ENCODE data around the gene SEC62.
"Not testable (repeated sequence)": the region's sequence is repeated elsewhere in the genome, so short reads cannot be mapped to it uniquely, and the experiment has no call there.

The SEC62 gene

DNA sequence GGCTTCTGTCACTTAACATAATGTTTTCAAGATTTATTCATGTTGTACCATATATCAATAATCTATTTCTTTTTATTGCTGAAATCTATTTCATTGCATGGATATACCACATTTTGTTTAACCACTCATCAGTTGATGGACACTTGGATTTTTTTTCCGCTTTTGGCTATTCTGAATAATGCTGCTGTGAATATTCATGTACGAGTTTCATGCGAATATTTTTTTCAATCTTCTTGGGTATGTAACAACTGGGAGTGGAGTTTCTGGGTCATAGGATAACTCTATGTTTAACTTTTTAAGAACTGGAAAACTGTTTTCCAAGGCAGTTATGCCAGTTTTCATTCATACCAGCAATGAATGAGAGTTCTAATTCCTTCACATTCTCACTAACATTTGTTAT, 49.5 kb downstream of the SEC62 start:
- no peak for DNase-seq (ENCODE audit: low spot score)

DNA sequence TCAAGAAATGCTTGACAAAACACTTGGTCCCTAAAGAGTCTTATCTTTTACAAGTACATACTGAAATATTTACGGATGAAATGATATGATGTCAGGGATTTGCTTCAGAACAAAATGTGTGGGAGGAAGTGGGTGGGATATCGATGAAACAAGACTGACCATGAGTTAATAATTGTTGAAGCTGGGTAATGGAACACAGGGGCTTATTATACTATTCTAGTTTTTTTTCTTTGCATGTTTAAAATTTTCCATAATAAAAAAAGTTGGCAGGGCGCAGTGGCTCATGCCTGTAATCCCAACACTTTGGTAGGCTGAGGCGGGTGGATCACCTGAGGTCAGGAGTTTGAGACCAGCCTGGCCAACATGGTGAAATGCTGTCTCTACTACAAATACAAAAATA, 52.7 kb downstream of the SEC62 start:
- DNase-seq (ENCODE audit: low spot score), result not testable (repeated sequence)

DNA sequence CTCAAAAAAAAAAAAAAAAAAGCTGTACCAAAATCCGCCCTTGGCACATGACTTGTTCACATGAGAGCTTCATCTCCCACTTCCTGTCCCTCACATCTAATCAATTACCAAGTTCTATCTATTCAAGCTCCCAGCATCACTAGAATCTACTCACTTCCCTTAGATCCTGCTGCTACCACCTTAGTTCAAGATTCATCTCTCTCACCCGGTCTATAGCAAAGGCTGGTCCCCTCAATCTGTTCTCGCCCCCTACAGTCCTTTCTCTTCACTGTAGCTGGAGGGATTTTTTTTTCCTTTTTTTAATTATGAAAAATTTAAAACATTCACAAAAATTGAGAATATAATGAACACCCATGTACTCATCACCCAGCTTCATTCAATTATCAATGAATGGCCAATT, 54.5 kb downstream of the SEC62 start:
- DNase-seq (ENCODE audit: low spot score), result peak; percentile 31

DNA sequence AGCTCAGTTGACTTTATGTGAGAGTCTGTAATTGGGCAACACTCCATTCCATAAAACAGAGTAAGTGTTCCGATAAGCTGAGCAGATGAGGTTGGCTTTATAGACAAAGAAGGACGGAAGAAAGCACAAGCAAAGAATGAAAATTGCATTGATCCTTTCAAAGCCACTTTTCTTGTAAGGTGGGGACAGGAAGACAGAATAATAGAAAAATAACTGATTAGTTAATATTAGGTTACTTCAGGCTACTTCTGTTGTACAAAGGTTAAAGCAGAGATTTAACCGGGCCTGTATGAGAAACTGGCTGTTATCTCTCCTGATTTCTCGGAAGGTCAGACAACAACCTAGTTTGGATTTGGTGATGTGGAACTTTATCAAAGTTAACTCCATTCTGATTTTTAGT, 55.7 kb downstream of the SEC62 start:
- DNase-seq (ENCODE audit: low spot score), result no peak

DNA sequence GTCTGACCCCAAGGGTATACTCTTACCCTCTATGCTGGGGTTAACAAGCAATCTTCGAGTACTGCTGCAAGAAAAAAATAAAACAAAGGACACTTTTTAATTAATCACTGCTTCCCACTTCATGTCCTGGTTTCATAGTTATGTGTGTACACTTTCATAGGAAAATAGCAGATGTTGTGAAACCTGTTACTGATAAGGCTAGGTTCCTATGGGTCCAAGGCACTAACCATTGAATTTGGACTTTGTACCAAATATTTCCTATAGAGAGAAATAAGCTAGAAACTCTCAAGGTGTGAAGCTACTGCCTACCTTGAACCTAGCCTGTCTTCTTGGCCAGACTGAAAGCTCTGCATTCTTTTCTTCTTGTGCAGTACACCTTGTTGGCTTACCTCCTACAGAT, 56.6 kb downstream of the SEC62 start:
- no peak for DNase-seq (ENCODE audit: low spot score)

DNA sequence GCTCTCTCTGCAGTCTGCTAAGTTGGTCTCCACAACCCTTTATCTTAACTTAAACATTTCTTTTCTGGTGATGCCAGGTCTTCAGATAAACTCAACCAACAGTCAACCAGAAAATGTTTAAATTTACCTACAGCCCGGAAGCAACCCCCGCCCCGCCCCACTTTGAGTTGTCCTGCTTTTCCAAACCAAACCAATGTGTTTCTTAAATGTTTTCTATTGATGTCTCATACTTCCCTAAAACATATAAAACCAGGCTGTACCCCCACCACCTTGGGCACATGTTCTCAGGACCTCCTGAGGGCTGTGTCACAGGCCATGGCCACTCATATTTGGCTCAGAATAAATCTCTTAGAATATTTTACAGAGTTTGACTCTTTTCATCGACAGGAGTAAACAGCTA, 58.0 kb downstream of the SEC62 start:
- no peak for DNase-seq (ENCODE audit: low spot score)

DNA sequence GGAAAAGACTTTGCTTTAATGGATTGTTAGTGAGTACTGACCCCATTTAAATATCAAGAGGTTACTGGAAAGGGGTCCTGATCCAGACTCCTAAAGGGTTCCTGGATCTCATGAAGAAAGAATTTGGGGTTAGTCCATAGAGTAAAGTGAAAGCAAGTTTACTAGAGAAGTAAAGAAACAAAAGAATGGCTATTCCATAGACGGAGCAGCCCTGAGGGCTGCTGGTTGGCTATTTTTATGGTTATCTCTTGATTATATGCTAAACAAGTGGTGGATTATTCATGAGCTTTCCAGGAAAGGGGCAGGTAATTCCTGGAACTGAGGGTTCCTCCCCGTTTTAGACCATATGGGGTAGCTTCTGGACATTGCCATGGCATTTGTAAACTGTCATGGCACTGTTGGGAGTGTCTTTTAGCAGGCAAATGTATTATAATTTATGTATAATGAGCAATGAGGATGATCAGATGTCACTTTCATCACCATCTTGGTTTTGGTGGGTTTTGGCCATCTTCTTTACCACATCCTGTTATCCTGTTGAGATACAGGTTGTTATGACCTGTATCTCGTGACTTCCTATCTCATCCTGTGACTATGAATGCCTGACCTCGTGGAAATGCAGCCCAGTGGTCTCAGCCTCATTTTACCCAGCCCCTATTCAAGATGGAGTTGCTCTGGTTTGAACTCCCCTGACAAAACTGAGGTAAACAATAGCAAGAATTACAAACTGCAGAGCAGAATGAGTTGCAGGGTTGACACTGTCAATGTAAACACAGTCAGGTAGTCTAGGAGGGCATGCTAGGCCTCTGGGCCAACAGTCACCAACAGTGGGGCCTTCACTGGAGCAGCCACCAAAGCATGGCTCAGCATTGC, 60.9 kb downstream of the SEC62 start:
- no peak for DNase-seq (ENCODE audit: low spot score)

DNA sequence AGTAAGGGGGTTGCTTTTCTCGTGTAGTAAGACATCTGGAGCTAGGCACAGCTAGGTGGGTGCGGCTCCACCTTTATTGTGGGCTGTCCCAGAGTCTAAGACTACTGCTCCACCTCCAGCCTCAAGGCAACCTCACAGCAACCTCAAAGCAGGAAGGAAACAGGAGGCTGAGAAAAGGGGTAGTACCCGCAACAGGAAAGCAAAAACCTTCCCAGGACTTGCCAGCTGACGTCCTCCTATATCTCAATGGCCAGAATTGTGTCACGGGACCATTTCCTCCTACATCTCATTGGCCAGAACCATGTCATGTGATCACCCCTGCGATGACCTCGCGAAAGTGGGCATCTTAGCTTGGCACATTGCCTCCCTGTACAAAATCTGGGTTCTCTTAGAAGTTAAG, 66.9 kb downstream of the SEC62 start:
- DNase-seq (ENCODE audit: low spot score), result no peak

DNA sequence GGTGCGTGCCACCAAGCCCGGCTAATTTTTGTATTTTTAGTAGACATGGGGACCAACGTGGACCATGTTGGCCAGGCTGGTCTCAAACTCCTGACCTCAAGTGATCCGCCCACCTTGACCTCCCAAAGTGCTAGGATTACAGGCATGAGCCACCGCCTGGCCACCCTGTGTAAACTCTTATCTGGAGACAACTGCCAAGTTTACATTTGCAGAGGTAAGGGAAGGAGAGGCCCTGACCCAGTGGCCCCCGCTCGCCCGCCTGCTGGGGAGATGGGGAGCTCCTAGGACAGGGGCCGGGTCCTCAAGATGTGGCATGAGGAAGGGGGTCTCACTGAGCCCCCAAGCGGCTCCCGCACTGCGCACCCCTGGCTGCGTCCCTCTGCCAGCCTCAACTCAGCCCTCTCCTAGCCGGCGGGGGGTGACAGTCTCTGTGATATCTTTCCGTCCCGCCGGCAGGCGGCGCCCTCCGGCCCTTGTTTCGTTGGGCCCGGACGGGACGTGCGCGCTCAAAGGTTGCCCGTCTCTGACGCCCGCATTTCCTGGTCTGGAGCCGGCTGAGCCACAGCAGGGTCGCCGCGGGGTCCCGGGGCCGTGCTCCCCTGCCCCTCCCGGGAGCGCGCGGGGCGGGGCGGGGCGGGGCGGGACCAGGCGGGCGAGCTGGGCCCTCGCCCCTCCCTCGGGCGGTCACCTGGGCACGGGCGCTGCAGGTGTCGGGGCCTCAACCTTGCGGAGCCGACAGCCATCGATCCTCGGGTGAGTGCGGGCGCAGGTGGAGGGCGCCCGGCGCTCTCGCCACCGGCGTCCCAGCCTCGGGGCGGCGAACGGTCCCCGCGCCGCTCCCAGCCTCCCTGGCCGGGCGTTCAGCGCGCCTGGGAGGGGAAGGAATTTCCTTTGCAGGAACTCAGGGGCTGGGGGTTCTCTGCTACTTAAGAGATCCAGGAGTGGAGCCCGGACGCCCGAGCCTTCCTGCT, 71.1 kb downstream of the SEC62 start, which contains the start of gene GPR160:
GPR160 (plus strand) TSS at position 533 of the 971 bp plus-strand sequence. CDS start 45,978 bp downstream, outside the sequence.
- peak; percentile 84 for DNase-seq (ENCODE audit: low spot score)

DNA sequence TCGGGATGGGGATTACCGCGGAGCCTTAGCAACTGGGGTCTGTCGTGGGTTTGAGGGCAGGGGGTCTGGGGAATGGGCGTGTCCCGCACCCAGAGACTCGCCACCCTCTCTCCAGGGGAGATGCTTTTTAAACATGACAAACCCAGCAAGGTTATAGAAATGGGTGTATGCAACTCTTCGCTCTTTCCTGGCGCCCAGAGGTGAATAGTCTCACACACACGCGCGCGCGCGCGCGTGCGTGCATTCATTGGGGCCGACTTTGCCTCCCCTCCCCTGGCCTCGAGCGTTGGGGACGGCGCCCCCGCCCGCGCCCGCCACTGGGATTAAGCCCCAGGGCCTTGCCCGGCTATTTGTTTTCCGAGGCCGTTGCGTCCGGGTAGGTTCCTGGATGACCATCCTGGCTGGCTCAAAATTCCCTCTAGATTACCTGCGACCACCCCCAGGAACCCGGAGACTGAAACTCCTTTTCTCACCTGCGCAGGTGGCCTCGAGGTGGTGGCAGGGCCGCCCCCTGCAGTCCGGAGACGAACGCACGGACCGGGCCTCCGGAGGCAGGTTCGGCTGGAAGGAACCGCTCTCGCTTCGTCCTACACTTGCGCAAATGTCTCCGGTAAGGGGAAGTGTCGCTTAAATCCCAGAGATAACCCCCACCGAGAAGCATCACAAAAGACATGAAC, 72.0 kb downstream of the SEC62 start:
- peak; percentile 66 for DNase-seq (ENCODE audit: low spot score)

DNA sequence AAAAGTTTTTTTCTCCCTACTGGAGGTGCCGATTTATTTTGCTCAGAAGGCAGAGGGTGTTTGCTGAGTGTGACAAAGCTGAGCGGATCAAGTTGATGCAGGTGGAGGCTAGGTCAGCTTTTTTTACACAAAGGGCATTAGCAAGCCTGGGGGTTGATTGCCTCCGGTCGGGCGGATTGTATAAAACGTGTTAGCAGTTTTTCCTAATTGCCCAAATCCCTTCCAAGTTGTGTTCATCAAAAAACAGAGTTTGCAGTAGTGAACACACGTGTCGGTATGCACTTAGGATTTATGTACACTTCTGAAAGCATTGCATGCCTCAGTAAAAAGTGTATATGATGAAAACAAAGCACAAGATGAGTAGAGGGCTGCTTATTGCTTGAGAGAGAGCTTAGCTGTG, 73.8 kb downstream of the SEC62 start:
- DNase-seq (ENCODE audit: low spot score), result no peak

DNA sequence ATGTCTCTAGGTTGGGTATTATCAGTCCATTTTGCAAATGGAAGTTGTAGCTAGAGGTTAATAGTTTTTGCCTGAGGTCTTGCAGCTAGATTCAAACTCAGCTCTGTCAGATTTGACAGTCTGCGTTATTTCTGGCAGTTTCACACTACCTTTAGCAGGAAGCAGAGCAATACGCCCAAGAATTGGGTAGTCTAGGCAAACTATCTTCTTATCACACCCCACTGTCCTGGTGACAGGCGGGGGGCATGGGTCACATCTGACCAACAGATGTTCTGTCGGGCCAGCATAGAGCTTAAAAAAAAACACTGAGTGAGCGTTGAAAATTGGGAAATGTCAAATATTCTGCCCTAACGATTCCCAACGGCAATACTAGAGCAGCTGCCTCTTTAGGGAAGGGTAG, 76.9 kb downstream of the SEC62 start:
- DNase-seq (ENCODE audit: low spot score), result no peak

DNA sequence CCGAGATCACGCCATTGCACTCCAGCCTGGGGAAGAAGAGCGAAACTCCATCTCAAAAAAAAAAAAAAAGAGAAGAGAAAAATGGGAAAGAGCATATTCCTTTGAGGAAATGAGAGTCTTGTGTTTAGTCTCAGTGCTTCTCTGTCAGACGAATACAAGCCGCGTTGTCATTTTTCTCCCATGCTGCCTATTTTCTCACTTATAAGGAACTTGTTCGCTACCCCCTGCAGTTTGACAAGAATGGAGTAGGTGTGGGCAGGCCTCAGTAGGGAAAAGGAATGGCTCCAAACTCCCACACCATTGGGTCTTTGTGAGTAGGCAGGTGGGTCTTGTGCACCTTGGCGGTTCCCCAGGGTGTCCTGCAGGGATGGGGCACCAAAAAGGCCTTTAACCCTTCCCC, 77.7 kb downstream of the SEC62 start:
- DNase-seq (ENCODE audit: low spot score), result no peak

DNA sequence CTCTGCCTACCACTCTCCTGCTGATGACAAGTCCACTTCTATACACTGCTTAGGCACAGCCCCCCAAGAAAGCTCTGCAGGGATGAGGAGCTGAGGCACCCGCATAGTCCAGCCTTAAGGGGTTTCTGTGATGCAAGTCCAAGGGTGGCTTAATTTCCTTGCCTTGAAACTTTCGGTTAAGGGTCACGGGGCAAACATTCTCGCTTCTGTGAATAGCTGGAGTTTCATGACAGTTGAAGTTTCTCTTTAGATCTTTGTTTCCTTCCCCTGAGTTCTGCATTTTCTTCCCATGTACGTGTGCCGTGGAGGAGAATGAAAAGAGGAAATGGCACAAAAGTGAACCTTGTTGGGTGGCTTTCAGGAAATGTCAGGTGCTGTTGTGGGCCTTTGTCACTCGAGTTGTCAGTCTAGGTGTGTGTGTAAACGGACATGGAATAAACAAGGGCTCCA, 78.2 kb downstream of the SEC62 start:
- no peak for DNase-seq (ENCODE audit: low spot score)

DNA sequence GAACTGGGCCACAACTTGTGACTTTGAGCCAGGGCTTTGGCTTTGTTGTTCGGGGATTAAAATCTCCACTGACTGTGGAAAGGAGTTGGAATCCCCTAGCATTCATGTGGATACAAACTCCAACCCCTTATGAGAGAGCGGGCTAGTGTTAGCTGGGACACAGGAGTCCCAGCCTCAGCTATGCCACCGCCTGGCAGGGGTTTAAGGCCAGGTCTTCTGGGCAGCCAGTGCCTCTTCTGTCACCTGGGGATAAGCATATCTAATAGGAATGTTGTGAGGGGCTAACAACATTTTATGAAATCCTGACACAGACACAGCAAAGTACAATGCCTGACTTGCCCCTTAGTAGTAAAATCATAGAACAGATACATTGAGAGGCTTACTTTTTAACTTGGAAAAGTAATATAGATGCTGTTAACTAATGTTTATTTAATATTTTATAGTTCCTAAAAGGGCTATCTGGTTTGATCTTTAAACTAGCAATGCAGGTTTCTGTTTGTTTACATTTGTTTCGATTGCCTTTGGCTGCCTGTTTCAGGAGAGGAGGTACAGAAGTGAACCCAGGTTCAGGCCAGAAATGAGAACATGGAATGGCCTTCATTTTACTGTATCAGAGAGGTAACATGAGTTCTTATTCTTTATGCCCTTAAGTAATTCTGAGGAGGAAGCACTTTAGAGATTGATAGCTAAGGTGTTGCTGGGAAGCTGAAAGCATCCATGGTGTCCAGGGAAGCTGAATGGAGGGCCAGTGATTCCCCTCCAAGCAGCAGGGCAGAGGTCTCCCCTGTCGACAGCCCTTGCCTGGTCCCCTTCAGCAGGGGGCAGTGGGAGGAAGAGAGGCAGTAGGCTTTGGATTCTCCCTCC, 79.9 kb downstream of the SEC62 start:
- DNase-seq (ENCODE audit: low spot score), result no peak

DNA sequence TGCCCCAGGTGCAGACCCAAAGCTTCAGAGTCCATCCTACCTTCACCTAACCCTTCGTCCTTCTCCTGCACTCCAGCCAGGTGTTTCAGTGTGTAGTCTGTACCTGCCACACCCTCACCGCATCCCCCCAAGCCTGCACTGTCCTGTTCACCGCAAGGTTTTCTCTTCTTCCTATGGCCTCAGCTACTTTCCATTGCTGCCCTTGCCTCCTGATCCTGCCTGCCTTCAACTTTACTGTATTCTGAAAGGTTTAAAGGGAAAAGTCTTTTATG, 80.5 kb downstream of the SEC62 start:
- no peak for DNase-seq (ENCODE audit: low spot score)
